HG03520 (cell line): ENCODE results near the gene PTPRF.

Experiments
- ATAC-seq: cut with Tn5 transposase; IDR thresholded peaks from one replicate; pipeline ENCODE4 v1.9.1; 2021; ENCODE audit warnings: mild to moderate bottlenecking, moderate library complexity; ENCODE audit not compliant: unreplicated experiment

Gene PTPRF

DNA sequence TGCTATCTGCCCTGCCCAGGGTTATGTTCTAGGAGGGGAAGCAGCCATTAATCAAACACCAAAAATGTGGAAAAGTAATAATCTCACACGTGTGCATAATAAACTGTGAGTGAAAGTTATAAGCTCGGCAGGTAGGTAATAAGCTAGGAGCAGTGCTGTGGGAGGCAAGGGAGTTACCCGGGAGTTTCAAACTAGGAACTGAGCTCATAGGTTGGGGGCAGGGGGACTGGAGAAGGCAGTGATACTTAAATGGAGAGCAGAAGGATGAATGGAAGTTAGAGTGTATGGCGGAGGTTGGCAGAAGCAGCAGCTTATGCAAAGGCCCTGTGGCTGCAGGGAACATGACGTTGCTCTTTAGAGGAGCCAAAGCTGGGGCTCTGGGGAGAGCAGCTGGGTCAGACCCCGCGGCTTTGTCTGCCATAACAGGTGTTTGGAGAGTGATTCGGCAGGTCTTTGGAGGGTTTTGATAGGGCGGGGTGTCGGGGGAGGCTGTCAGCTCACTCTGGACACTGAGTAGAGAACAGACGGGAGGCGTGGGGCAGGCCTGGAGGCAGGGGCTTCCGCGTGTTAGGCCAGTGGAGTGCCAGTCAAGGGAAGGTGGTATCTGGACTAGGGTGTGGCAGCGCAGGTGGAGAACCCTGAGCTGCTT is 20.0 kb downstream of the PTPRF start:
- no peak for ATAC-seq

DNA sequence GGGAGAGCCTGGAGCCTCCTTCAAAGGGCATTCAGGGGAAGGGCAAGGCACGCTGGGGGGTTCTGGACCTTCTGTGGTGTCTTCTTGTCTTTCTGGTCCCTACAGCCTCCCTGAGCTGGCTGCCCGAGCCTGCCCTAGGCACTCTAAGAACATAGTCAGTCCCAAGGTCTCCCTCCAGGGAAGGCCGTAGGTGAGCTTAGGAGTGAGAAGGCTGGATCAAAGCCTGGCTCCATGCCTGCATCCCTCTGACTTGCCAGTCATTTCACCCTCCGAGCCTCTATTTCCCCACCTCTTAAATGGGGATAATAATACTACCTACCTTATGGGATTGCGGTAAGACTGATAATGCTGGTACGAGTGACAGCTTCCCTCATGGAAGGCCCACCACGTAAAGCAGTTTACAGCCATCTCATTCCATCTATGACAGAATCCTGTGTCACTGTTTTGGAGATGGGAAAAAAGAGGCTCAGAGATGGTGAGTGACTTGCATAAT is 20.8 kb downstream of the PTPRF start:
- ATAC-seq = no peak

DNA sequence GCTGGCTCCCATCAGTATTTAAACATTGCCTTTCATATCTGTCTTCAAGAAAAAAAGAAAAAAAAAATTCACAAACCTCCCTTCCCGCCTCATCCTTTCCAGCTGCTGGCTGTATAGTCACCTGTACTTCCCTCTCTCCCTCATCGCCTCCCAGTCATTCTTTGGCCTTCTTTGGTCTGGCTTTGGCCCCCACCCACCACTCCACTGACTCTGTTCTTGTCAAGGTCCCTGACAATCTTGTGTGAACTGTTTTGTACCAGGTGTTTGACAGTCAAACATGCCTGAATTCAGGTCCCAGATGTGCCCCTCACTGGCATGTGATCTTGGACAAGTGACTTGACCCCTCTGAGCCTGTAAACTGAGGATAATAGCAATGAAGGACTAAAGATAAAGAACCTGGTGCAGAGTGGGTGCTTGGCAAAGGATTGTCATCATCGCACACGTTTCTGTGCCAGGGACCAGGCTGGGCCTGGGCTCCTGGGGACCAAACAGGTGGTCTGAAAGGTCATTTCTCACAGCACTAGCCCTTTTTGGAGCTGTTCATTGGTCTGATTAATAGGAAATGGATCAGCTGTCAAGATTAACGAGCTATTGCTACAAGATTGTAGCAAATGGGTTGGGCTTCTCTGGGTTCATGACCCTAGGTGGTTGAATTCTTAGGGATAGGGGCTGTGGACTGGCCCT is 21.5 kb downstream of the PTPRF start:
- ATAC-seq = no peak

DNA sequence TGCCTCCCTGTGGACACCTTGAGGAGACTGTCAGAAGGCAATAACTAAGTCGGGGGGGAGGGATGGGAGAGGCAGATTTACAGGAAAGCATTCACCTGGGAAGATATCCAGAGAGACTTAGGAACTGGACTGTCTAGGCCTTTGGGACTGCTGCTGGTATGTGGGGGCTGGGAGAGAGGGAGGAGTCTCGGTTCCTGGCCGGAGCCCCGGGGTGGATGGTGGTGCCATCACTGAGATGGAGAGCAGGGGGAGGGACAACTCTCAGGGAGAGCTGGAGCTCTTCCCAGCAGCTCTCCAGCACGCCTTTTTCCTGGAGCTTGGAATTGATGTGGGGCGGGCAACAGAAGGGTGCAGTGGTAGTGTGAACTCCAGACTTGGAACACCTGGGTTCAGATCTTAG is 22.1 kb downstream of the PTPRF start:
- ATAC-seq = no peak

DNA sequence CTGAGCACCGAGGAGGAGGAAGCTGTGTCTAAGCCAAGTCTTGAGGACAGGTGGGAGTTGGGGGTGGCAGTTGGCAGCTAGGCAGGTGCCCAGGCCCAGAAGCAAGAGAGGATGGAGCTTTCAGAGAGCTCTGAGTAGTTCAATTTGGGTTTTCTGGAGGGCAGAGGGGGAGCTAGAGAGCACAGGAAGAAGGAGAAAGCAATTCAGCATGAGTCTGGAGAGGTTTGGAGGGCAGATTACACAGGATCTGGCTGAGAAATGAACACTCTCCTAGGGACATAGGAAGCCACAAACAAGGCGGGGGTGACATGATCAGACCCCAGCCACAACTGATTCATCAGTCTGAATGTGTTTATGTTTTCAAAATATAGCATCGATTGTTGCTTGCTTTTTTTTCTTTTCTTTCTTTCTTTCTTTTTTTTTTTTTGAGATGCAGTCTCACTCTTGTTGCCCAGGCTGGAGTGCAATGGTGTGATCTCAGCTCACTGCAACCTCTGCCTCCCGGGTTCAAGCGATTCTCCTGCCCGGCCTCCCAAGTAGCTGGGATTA is 23.8 kb downstream of the PTPRF start:
- ATAC-seq = no peak

DNA sequence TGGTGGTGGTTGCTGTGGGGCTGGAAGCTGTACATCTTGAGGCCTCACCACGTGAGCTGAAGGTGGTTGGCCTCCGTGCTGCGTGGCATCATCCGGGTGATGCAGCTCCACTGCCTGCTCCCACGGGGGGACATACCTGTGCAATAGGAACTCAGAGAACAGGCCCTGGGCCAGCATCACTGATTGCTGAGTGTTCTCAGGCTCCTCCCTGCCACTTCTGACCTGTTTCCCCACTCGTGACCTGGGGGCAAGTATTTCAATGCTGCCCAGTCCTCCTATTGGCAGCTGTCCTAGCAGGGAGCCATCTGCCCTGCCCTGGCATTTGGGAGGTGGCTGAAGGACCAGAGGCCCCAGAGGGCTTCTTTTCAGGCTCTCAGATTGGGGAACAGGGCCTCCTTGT is 26.1 kb downstream of the PTPRF start:
- ATAC-seq = no peak

DNA sequence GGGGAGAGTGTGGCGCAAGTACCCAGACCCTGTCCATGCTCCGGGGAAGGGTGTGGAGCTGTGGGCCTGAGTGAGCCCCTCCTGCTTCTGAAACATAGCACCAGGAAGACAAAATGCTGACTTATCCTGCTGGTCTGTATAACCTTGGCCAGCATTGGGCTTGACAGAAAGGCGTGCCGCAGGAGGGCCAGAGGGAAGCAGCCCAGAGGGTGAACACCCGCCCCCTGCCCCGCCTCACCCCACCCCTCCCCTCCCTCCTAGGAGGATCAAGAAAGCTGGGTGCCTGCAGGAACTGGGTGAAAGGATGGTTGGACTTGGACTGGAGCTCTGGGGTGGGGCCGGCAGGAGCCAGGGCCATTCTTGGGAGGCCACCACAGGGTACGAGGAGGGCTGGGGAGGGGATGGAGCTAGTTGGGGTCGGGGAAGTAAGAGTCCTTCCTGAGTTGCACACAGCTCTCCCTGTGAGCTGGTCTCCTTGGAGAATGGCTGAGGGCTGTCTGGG is 27.1 kb downstream of the PTPRF start:
- no peak for ATAC-seq

DNA sequence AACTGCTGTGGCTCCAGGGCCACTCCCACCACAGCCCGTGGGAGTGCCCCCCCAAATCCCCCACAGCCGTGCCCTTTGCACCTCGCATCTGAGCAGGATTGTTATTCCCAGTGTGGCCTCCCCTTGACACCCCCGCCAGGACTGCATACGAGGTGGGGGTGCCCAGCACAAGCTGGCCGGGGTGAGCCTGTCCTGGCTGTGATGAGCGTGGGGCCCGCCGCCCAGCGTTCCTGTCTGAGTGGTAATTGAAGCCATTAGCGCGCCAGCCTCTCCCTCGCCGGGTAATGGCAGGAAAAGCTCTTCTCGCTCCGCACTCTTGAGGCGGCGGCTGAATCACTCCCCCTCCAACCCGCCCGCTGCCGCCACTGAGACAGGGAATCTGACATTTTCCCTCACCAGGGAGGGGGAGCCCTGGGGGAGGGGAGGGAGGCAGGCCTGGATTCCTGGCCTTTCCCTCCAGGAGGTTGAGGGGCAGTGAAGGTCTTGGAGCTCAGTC is 27.7 kb downstream of the PTPRF start:
- ATAC-seq = no peak

DNA sequence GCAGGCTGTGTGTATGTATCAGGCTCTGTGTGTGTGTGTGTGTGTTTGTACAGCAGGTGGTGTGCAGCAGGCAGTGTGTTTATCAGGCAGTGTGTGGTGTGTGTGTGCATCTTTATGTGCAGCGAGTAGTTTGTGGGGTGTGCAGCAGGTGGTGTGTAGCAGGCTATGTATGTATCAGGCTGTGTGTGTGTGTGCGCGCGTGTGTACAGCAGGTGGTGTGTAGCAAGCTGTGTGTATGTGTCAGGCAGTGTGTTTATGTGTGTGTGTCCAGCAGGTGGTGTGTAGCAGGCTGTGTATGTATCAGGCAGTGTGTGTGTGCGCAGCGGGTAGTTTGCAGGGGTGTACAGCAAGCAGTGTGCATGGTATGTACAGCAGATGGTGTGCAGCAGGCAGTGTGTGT is 29.0 kb downstream of the PTPRF start:
- no peak for ATAC-seq

DNA sequence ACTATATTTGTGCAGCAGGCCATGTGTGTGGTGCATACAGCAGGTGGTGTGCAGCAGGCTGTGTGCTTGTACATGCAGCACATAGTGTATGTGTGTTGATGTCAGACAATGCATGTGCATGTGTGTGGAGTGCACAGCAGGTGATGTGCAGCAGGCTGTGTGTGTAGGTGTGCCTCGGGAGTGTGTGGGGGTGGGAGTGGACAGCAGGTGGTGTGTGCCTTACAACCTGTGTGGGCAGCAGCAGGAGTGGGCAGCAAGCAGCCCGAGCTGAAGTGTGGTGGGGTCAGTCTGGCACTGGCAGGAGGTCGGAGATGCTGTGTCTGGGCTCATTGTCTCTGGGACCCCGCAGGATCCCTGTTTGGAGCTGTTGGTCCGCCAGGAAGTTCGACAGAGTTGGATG is 29.6 kb downstream of the PTPRF start:
- no peak for ATAC-seq

DNA sequence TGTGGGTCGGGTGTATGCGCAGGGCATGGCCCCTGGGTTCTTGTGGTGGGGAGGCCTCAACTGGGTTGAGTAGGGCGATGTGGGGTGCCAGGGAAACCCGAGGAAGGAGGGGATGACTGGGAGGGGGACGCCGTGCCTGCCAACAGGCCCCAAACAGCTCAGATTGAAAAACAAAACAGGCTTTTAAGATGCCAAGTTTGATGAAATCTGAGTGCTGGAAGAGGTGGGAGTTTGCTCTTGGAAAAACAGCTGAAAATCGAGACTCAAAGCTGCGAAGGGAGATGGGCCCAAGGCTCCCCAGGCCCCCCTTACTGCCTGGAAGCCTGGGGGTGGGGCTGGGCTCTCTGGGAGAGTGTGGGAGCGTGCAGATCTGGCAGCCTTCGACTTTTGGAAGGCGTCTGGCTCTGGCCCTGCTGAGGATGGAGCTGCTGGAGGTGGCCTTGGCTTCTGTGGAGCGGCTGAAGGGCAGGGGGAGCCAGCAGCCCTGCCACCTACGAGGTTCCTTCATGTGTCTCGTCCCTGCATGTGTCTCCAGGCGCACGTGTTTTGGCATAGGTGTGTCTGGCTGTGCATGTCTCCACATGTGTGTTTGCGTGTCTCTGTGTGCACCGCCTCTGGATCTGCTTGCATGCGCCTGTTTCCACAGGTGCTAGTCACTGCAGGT is 33.3 kb downstream of the PTPRF start:
- ATAC-seq = no peak

DNA sequence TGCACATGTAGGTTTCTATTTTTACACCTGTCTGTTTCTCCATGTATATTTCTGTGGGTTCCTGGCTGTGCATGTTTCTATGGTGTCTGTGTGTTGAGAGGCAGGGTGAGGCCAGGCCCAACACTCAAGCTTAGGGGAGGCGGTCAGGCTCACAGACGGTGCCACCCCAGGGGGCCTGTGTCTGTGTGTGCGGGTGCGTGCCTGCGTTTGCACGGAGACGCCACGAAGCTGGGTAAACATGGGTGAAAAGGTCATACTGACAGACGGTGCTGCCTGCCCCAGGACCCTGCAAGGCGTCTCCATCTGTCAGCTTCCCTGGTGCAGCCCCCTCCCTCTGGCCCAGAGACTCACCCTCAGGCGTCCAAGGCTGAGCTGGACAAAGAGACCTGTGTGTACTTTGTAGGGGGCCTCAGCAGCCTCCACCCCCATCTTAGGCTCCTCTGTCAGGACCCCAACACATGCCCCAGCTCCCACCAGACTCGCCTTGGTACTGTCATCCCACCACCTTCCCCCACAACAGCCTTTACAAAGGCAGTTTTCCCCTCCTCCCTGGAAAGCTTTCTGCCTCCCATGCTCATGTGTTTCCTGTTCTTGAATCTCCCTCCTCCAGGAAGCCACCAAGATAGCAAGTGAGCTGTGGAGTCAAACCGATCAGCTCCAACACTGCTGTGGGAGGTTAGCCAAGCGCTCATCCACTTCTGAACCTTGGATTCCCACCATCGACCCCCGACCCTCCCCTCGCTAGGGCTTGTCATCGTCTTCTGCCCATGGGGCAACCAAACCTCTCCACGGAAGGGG is 34.1 kb downstream of the PTPRF start:
- ATAC-seq = no peak

DNA sequence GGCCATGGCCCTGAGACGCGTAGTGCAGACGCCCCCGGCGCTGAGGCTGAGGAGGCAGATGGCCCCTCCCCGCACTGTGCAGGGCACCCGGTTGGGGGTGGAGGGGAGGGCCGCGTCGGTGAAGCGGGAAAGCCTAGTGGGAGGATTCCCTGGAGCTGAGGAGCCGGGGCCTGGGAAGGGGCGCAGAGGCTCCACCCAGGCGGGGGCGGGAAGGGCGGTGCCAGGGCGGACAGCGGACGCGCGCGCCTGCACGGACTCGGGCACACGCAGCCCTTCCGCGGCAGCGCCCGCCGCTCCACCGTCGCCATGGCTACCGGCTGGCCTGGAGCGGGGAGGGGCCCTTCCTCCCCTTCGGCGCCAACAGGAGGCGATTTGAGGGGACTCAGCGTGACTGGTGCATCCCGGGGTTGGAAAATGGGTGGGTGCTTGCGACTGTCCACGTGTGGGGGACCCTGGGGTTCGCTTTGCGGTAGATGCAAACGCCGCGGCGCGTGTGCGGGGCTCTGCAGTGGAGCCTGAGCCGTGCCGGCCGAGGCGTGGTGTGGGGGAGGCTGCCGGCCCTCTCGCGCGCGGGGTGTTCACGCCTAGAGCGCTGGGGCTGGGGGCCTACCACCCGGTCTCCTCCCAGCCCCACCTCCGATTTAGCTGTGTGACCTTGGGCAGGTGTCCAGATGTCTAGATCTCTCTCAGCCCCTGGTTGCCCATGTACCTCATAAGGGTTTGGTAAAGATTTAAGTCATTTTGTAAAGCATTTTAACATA is 35.1 kb downstream of the PTPRF start:
- no peak for ATAC-seq

DNA sequence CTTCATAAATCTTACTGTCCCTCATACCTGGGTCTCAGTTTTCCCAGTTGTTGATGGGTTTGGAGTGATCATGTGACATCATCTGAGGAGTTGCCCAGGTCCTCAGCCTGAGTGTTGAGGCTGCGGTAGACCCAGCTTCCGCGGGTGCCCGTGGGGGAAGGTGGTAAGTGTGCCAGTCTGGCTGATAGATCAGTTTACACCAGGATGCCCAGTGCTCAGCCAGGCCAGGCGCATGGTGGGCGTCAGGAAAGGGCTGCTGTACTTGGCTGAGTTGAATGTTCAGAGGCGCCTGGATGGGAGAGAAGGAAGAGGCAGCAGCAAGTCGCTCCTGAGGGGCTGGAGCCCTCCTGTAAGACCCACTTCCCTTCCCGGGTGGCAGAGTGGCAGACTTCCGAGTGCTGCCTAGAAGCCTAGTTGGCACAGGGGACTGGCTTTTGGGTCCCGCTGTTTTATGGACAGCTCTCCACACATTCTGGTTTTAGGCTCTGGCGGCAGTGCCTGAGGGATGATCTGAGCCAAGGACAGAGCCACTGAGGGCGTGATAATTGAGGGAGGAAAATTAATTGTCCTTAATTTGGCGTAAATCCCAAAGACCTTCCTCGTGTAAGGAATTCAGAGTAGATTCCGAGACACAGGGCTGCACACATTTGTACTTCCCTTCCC is 35.8 kb downstream of the PTPRF start:
- no peak for ATAC-seq

DNA sequence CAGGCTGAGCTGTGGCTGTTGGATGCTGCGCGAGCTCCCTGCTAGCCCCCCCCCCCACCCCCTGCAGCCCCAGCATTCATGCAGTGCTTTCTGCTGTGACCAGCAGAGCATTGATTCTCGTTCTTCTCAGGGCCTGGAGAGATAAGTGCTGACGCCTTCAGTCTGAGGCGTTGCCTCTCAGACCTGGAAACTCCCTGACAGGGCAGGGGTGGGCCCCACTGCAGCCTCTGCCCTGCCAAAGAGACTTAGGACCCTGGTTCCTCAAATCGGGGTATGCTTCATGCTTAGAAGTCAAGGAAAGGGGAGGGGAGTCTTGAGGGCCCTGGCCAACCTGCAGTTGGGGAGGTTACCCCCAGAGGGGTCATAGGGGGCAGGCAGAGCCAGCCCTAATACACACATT is 38.5 kb downstream of the PTPRF start:
- ATAC-seq = no peak

DNA sequence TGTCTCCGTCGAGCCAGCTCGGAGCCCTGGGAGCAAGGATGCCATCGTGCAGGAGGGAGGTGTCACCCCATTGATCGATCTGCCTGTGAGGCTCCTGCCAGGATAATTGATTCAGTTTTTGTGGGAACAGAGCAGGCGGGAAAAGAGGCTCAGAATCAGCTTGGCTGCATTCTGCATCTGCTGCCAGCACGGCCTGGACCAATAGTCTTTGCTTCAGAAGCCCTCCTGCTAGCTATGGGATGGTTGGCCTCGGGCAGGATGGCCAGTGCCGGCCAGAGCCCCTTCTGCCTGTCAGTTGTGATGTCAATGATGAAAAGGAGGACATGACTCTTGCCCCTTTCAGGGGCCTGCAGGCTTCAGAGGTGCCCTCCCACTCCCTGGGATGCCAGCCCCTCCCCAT is 39.6 kb downstream of the PTPRF start:
- no peak for ATAC-seq

DNA sequence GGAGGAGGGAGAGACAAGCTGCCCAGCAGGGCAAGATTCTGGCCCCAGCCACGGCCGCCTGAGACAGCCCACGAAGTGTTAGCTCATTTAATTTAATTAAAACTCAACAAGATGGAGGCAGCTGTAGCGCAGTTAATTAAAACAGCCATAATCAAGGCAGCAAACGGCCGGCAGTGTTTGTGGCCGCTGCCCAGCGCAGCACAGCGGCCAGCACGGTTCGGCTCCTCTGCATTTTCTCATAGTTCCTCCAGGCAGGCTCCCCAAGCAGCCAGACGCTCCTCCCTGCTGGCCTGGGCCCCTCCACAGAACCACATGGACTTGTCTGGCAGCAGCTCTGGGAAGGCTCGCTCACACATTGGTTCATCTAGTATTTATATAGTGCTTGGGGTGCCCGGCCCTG is 40.0 kb downstream of the PTPRF start:
- no peak for ATAC-seq

DNA sequence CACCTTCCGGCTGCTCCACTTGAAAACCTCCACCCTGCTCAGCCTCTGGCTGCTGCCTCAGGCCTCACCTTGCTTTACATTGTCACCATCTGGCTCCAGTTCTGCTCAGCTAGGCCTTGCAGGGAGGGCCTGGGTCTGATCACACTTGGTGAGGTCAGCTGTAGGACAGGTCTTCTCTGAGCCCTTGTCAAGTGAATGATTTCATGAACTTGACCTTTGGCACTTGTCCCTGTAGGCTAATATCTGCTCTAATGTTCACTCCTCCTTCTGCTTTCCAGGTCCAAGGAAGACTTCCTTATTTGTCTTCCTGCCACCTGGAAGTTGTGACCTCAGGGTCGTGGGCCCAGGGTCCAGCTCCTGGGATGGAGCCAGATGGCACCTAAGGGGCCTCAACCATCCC is 41.4 kb downstream of the PTPRF start:
- ATAC-seq = no peak

DNA sequence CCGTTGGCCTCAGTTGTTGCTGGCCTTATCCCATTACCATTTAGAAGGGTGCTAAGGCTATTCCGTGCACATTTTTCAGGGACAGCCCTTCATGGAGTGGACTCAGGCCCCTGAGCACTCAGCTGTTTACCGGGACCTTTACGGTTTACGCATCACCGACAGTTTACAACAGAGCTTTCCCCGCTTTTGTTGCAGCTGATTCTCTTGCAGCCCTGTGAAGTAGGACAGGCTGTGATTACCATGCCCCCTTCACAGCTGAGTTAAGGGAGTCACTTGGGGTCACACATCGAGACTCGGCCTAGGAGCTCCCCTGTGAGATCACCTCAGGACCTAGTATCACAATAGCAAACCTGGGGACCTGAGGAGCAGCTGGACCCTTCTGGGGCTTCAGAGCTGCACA is 41.9 kb downstream of the PTPRF start:
- ATAC-seq = no peak
